ENCODE results near the gene CCDC38. TPM values are rescaled to one million over a fixed set of nuclear protein-coding genes. Genes with fewer than 3 reads are reported as not detected.
A peak's percentile ranks its signal among the peaks of the same experiment; 100 is the strongest.
"Not testable (repeated sequence)": the region's sequence is repeated elsewhere in the genome, so short reads cannot be mapped to it uniquely, and the experiment has no call there.

Gene CCDC38
- total RNA-seq, 2 donors from 2014 or later, result 0.34 to 0.63 TPM

GRCh38 chr12:95859947-95860850, 82.2 kb downstream of the CCDC38 start:
- Mint-ChIP-seq H3K27me3 (ENCODE audit: low read depth) (no peaks in the 10 kb centered on the region), H3K27ac (no peak overlapping the region), H3K36me3 (ENCODE audit: insufficient read depth in 2 of 2) (peaks cover 9 to 29% of the 10 kb centered on the region in 2 donors), H3K4me1 (ENCODE audit: low read depth) (peaks cover 13% of the 10 kb centered on the region), H3K9me3 (no peaks in the 10 kb centered on the region), H3K4me3 (peak overlapping the region in 1 of 2 donors; percentile 51)
- no peak for DNase-seq
- ATAC-seq (replicated peaks in 1 of 2), result no peak

- no peaks in the 10 kb centered on the region for H3K9me3 Mint-ChIP-seq
- no peak overlapping the region for H3K27ac Mint-ChIP-seq
- peaks cover 9 to 26% of the 10 kb centered on the region in 2 donors for H3K36me3 Mint-ChIP-seq (ENCODE audit: insufficient read depth in 2 of 2)
- H3K4me1 Mint-ChIP-seq (ENCODE audit: low read depth), result peaks cover 16% of the 10 kb centered on the region
- H3K4me3 Mint-ChIP-seq, result no peak overlapping the region
- ATAC-seq (replicated peaks in 1 of 2) (peak; percentile 33 to 45), DNase-seq (peak; percentile 26 to 27)
- no peaks in the 10 kb centered on the region for H3K27me3 Mint-ChIP-seq (ENCODE audit: low read depth)
These were observed 83.0 kb downstream of the CCDC38 start for GRCh38 chr12:95859344-95859816.

- H3K4me1 Mint-ChIP-seq (ENCODE audit: low read depth), result peaks cover 11% of the 10 kb centered on the region
- H3K27ac Mint-ChIP-seq, result no peak within 1 kb of the TSS
- peaks cover 9 to 22% of the 10 kb centered on the region in 2 donors for H3K36me3 Mint-ChIP-seq (ENCODE audit: insufficient read depth in 2 of 2)
- H3K4me3 Mint-ChIP-seq, result no peak within 1 kb of the TSS
- ATAC-seq (replicated peaks in 1 of 2), result peak; percentile 99
- no peaks in the 10 kb centered on the region for H3K27me3 Mint-ChIP-seq (ENCODE audit: low read depth)
- peak; percentile 92 to 95 for DNase-seq
- H3K9me3 Mint-ChIP-seq, result no peaks in the 10 kb centered on the region
These were observed 83.7 kb downstream of the CCDC38 start, which contains the start of gene SNRPF for GRCh38 chr12:95858451-95859343. Gene SNRPF, plus strand, starts transcription at chr12:95858952. Its CDS starts 122 bp downstream, at chr12:95859074.

GRCh38 chr12:95857799-95858198, 84.6 kb downstream of the CCDC38 start:
- H3K36me3 Mint-ChIP-seq (ENCODE audit: insufficient read depth in 2 of 2), result peaks cover 6 to 16% of the 10 kb centered on the region in 2 donors
- no peak for DNase-seq
- ATAC-seq (replicated peaks in 1 of 2), result no peak
- H3K27me3 Mint-ChIP-seq (ENCODE audit: low read depth), result no peaks in the 10 kb centered on the region
- H3K4me3 Mint-ChIP-seq, result no peak overlapping the region
- H3K9me3 Mint-ChIP-seq, result no peaks in the 10 kb centered on the region
- peaks cover 6% of the 10 kb centered on the region for H3K4me1 Mint-ChIP-seq (ENCODE audit: low read depth)
- no peak overlapping the region for H3K27ac Mint-ChIP-seq

- Mint-ChIP-seq H3K9me3 (no peaks in the 10 kb centered on the region), H3K4me3 (no peak overlapping the region), H3K27ac (no peak overlapping the region), H3K27me3 (ENCODE audit: low read depth) (no peaks in the 10 kb centered on the region), H3K36me3 (ENCODE audit: insufficient read depth in 2 of 2) (peaks cover 4 to 11% of the 10 kb centered on the region in 2 donors), H3K4me1 (ENCODE audit: low read depth) (peaks cover 6% of the 10 kb centered on the region)
- ATAC-seq (replicated peaks in 1 of 2) (no peak), DNase-seq (no peak)
These were observed 85.3 kb downstream of the CCDC38 start for GRCh38 chr12:95857156-95857555.

- ATAC-seq (replicated peaks in 1 of 2) (no peak), DNase-seq (no peak)
- Mint-ChIP-seq H3K9me3 (no peaks in the 10 kb centered on the region), H3K27ac (no peak overlapping the region), H3K4me1 (ENCODE audit: low read depth) (peaks cover 6% of the 10 kb centered on the region), H3K27me3 (ENCODE audit: low read depth) (peaks cover 6% of the 10 kb centered on the region), H3K4me3 (no peak overlapping the region), H3K36me3 (ENCODE audit: insufficient read depth in 2 of 2) (no peaks in the 10 kb centered on the region)
These were observed 90.3 kb downstream of the CCDC38 start for GRCh38 chr12:95852133-95852532.

- Mint-ChIP-seq H3K4me1 (ENCODE audit: low read depth) (peaks cover 6% of the 10 kb centered on the region), H3K27ac (no peak overlapping the region), H3K9me3 (no peaks in the 10 kb centered on the region), H3K36me3 (ENCODE audit: insufficient read depth in 2 of 2) (no peaks in the 10 kb centered on the region), H3K4me3 (no peak overlapping the region), H3K27me3 (ENCODE audit: low read depth) (peaks cover 6% of the 10 kb centered on the region)
- DNase-seq, result no peak
- no peak for ATAC-seq (replicated peaks in 1 of 2)
These were observed 90.8 kb downstream of the CCDC38 start for GRCh38 chr12:95851606-95852005.

- no peak for ATAC-seq (replicated peaks in 1 of 2)
These were observed 93.6 kb downstream of the CCDC38 start for GRCh38 chr12:95848575-95849388.

GRCh38 chr12:95842426-95842825, 100.0 kb downstream of the CCDC38 start:
- H3K9me3 Mint-ChIP-seq; H3K4me1 Mint-ChIP-seq (ENCODE audit: low read depth); ATAC-seq (replicated peaks in 1 of 2); DNase-seq; H3K36me3 Mint-ChIP-seq (ENCODE audit: insufficient read depth in 2 of 2); H3K4me3 Mint-ChIP-seq; H3K27ac Mint-ChIP-seq: not testable (repeated sequence)
- H3K27me3 Mint-ChIP-seq (ENCODE audit: low read depth), result peaks cover 12% of the 10 kb centered on the region

More at GRCh38 chr12:95848575-95849388, 93.6 kb downstream of the CCDC38 start:
- no peaks in the 10 kb centered on the region for H3K36me3 Mint-ChIP-seq (ENCODE audit: insufficient read depth in 2 of 2)
- H3K27ac Mint-ChIP-seq, result no peak overlapping the region
- H3K27me3 Mint-ChIP-seq (ENCODE audit: low read depth), result peaks cover 14% of the 10 kb centered on the region
- H3K4me1 Mint-ChIP-seq (ENCODE audit: low read depth), result no peaks in the 10 kb centered on the region
- peak in 1 of 2 donors; percentile 10 for DNase-seq
- no peaks in the 10 kb centered on the region for H3K9me3 Mint-ChIP-seq
- no peak overlapping the region for H3K4me3 Mint-ChIP-seq

GRCh38 chr12:95838125-95838524, 104.3 kb downstream of the CCDC38 start:
- DNase-seq (no peak), ATAC-seq (replicated peaks in 1 of 2) (no peak)
- Mint-ChIP-seq H3K27me3 (ENCODE audit: low read depth) (peaks cover 24% of the 10 kb centered on the region), H3K27ac (no peak overlapping the region), H3K36me3 (ENCODE audit: insufficient read depth in 2 of 2) (no peaks in the 10 kb centered on the region), H3K4me3 (peak overlapping the region in 1 of 2 donors; percentile 11), H3K4me1 (ENCODE audit: low read depth) (peaks cover 5% of the 10 kb centered on the region), H3K9me3 (no peaks in the 10 kb centered on the region)

- no peak overlapping the region for H3K4me3 Mint-ChIP-seq
- no peaks in the 10 kb centered on the region for H3K36me3 Mint-ChIP-seq (ENCODE audit: insufficient read depth in 2 of 2)
These were observed 105.0 kb downstream of the CCDC38 start for GRCh38 chr12:95837240-95838038.

More at GRCh38 chr12:95837240-95838038, 105.0 kb downstream of the CCDC38 start:
- no peak for ATAC-seq (replicated peaks in 1 of 2)
- no peak overlapping the region for H3K27ac Mint-ChIP-seq
- H3K4me1 Mint-ChIP-seq (ENCODE audit: low read depth), result peaks cover 5% of the 10 kb centered on the region
- no peaks in the 10 kb centered on the region for H3K9me3 Mint-ChIP-seq
- DNase-seq, result no peak
- H3K27me3 Mint-ChIP-seq (ENCODE audit: low read depth), result peaks cover 27% of the 10 kb centered on the region

Data from activated T-cell treated with anti-CD3 and anti-CD28 coated beads, Interleukin-2, amount 50 U/mL, for 72 hours (primary cell).